Measurements from ENCODE around the gene ZNF324.
"Not testable (repeated sequence)": the region's sequence is repeated elsewhere in the genome, so short reads cannot be mapped to it uniquely, and the experiment has no call there.

Gene ZNF324

DNA sequence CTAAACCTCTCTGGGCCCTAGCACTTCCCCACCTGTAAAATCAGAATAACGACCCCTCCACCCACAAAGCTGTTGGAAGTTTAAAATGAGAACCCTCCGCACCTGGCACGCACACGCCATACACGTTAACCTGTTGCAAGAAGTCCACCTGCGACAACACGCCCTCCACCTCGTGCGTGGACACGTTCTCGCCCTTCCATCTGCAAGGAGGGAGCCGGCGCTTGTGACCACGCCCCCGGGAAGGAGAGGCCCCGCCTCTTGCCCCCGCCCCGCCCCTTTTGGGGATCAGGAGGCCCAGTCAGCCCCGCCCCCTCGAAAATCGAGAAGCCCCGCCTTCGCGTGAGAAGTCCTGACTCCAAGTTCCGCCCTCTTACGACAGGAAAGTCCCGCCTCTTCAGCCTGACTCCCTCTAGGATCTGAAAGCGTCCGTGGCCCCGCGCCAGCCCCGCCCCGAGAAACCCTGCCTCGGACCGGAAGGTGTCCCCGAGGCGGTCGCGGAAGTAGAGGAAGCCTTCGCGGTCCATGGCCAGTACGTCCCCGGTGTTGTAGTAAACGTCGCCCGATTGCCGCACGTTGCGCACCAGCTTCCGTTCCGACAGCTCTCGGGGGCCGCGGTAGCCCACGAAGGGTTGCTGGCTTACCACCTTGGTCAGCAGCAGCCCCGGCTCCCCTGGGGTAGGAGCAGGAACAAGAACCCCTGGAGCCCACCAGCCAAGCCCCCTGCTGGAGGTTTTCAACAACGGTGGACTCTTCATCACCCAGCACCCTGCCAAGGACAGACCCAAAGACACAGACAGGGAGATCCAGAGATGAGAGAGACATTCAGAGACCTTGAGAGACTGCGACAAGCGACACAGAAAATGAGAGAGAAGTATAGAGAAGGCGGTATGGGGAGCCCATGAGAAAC is 32.4 kb downstream of the ZNF324 start:
- intact Hi-C loops (cut with DNase I; ENCODE audit: low total_unique reads), result no loop called here
- DNase-seq, result peak; percentile 99 to 100
- H3K4me3 ChIP-seq, result peak overlapping the region; percentile 56 to 67
- no peaks in the 10 kb centered on the region for H3K9me3 ChIP-seq
- H3K27me3 ChIP-seq, result no peaks in the 10 kb centered on the region
- H3K4me1 ChIP-seq, result peaks cover 0 to 26% (median 16%) of the 10 kb centered on the region in 4 donors
- TF ChIP-seq, protein P1, sequence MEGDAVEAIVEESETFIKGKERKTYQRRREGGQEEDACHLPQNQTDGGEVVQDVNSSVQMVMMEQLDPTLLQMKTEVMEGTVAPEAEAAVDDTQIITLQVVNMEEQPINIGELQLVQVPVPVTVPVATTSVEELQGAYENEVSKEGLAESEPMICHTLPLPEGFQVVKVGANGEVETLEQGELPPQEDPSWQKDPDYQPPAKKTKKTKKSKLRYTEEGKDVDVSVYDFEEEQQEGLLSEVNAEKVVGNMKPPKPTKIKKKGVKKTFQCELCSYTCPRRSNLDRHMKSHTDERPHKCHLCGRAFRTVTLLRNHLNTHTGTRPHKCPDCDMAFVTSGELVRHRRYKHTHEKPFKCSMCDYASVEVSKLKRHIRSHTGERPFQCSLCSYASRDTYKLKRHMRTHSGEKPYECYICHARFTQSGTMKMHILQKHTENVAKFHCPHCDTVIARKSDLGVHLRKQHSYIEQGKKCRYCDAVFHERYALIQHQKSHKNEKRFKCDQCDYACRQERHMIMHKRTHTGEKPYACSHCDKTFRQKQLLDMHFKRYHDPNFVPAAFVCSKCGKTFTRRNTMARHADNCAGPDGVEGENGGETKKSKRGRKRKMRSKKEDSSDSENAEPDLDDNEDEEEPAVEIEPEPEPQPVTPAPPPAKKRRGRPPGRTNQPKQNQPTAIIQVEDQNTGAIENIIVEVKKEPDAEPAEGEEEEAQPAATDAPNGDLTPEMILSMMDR (IDR thresholded peaks at IDR 0.05), result peak; percentile 10 to 43
- H3K27ac ChIP-seq, result peak overlapping the region; percentile 79 to 80
- H3K36me3 ChIP-seq, result no peaks in the 10 kb centered on the region

DNA sequence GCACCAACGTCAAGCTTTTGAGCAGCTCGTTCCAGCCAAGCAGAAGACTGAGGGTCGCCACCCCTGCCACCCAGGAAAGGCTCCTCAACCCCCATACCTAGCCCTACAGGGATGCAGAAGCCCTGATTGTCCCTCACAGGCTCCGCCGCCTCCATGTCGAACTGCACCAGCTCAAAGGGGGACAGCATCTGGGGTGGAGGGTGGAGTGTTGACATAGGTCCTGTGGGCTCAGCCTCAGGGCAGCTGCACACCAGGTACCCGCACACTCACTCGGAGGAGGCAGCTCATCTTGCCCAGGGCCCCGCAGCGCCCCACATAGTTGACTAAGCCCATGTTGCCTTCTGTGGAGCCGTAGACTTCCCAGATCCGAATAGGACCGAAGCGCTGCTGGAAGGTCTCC is 33.4 kb downstream of the ZNF324 start:
- TF ChIP-seq, protein P1 (IDR thresholded peaks at IDR 0.05), result no peak
- no peak for DNase-seq
- H3K27me3 ChIP-seq, result no peaks in the 10 kb centered on the region
- H3K4me3 ChIP-seq, result peak overlapping the region in 1 of 2 donors; percentile 67
- no peaks in the 10 kb centered on the region for H3K9me3 ChIP-seq
- intact Hi-C loops (cut with DNase I; ENCODE audit: low total_unique reads), result no loop called here
- no peak overlapping the region for H3K27ac ChIP-seq
- no peaks in the 10 kb centered on the region for H3K36me3 ChIP-seq
- H3K4me1 ChIP-seq, result peaks cover 0 to 26% (median 16%) of the 10 kb centered on the region in 4 donors

DNA sequence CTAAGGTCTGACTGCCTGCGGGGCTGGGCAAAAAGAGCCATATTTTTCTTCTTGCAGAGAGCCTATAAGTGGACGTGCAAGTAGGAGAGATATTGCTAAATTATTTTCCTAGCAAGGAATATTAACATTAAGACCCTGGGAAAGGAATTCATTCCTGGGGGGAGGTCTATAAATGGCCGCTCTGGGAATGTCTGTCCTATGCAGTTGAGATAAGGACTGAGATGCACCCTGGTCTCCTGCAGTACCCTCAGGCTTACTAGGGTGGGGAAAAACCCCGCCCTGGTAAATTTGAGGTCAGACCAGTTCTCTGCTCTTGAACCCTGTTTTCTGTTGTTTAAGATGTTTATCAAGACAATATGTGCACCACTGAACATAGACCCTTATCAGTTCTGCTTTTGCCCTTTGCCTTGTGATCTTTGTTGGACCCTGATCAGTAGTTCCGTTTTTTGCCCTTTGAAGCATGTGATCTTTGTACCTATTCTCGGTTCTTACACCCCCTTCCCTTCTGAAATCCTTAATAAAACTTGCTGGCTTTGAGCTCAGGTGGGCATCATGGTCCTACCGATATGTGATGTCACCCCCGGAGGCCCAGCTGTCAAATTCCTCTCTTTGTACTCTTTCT is 40.8 kb downstream of the ZNF324 start:
- H3K4me3 ChIP-seq; H3K4me1 ChIP-seq; intact Hi-C loops (cut with DNase I; ENCODE audit: low total_unique reads); H3K27me3 ChIP-seq; DNase-seq; H3K36me3 ChIP-seq; H3K27ac ChIP-seq; H3K9me3 ChIP-seq: not testable (repeated sequence)

DNA sequence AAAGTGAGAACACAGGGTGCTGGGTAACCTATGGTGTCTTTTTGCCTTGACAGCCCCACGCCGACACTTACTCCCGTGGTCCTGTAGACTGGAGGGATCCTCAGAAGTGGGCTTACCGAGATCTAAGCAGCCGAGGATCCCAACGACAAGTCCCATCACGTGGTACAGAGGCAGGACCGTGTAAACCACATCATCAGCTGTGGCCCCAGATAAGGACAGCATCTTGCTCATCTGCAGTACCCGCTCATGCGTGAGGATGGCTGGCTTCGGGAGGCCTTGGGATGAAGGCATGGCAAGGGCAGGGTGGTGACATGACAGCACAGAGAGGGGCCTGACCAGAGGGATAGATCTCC is 42.8 kb downstream of the ZNF324 start:
- Histone ChIP-seq H3K4me1 (peaks cover 0 to 16% (median 12%) of the 10 kb centered on the region in 4 donors), H3K27me3 (no peaks in the 10 kb centered on the region), H3K36me3 (peaks cover 0 to 6% (median 0%) of the 10 kb centered on the region in 3 donors), H3K27ac (no peak overlapping the region), H3K9me3 (no peaks in the 10 kb centered on the region), H3K4me3 (no peak overlapping the region)
- TF ChIP-seq, protein P1 (IDR thresholded peaks at IDR 0.05), result no peak
- no peak for DNase-seq
- intact Hi-C loops (cut with DNase I; ENCODE audit: low total_unique reads), result no loop called here

DNA sequence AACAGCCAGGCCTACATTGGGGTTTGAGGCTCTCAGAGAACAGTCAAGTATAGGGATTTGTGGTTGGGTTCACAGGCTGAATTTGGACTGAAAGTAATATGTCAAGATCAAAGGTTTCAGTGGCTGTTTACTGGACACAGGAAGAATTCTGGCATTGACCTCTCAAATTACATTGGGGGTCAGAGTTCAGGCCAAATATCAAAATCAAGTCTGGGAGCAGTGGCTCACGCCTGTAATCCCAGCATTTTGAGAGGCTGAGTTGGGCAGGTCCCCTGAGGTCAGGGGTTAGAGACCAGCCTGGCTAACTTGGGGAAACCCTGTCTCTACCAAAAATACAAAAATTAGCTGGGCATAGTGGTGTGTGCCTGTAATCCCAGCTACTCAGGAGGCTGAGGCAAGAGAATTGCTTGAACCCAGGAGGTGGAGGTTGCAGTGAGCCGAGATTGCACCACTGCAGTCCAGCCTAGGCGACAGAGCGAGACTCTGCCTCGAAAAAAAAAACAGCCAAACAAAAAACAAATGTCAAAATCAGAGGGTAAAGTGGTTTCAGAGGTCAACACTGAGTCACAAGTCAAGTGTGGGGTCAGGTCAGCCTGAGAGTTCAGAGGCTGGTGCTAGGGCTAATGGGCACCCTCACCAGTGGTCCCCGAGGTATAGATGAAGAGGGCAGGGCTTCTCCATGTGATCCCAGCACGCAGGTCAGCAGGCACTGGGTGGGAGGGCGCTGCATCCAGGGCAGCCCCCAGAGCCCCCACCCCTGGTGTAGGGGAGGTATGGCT is 43.4 kb downstream of the ZNF324 start:
- TF ChIP-seq, protein P1 (IDR thresholded peaks at IDR 0.05), result no peak
- intact Hi-C loops (cut with DNase I; ENCODE audit: low total_unique reads), result no loop called here
- no peaks in the 10 kb centered on the region for H3K27me3 ChIP-seq
- no peaks in the 10 kb centered on the region for H3K9me3 ChIP-seq
- DNase-seq, result no peak
- no peak overlapping the region for H3K4me3 ChIP-seq
- peaks cover 0 to 20% (median 14%) of the 10 kb centered on the region in 4 donors for H3K4me1 ChIP-seq
- peaks cover 0 to 9% (median 0%) of the 10 kb centered on the region in 3 donors for H3K36me3 ChIP-seq
- H3K27ac ChIP-seq, result no peak overlapping the region
